Spleen (tissue), 7 donors: ENCODE results near the gene TPPP3.

Experiments
- CTCF ChIP-seq, 11 experiments: fragments of 200-600 bp in 7 of 11; fragments of 450-650 bp in 4 of 11; sonication (generic) in 4 of 11; IDR thresholded peaks in 8 of 11; conservative IDR thresholded peaks in 3 of 11; 1 replicate in 7 of 11; 2 replicates in 4 of 11; pipeline versions ENCODE4 v1.4.0 to v1.8.0; 2016 to 2021; ENCODE audit warnings: antibody characterized with exemption in 11 of 11, inconsistent platforms in 4 of 11, mild to moderate bottlenecking in 1 of 11
- POLR2A ChIP-seq, 3 donors: fragments of 450-650 bp; IDR thresholded peaks; one replicate each; pipeline ENCODE4 v1.5.1; 2017; ENCODE audit warnings: antibody characterized with exemption in 3 of 3, mild to moderate bottlenecking in 1 of 3
- POLR2AphosphoS5 ChIP-seq, 3 donors: sonication (generic); formaldehyde crosslinking; IDR thresholded peaks; one replicate each; pipeline ENCODE4 v1.5.1; 2017; ENCODE audit warnings: antibody characterized with exemption in 3 of 3
- donor health status: DM: no; HTN: no; CAD: no; lungs with moderate emphysema.
- donor health status: DM: no; HTN: no; CAD: no.
- donor health status: DM: no; HTN: no; CAD: no.

GRCh38 chr16:67421030-67421429 is 27.7 kb upstream of the TPPP3 start:
- TF ChIP-seq CTCF (IDR thresholded peaks at IDR 0.05 in 8 of 11, conservative IDR thresholded peaks at IDR 0.05 in 3 of 11) (no peak), POLR2AphosphoS5 (IDR thresholded peaks at IDR 0.05) (no peak), POLR2A (IDR thresholded peaks at IDR 0.05) (no peak)
